K562 (cell line): ENCODE results near the gene ZNF474. TPM values are rescaled to one million over a fixed set of nuclear protein-coding genes. Genes with fewer than 3 reads are reported as not detected.

Source experiments
- ARHGAP35 ChIP-seq: fragments of 450-650 bp; IDR thresholded peaks from 2 replicates; pipeline ENCODE4 v1.6.1; 2018; ENCODE audit not compliant: partially characterized antibody
- ARNT ChIP-seq, 2 experiments: fragments of 450-650 bp; IDR thresholded peaks; 2 replicates each; pipeline ENCODE4 v1.6.1; 2016; ENCODE audit warnings: mild to moderate bottlenecking in 1 of 2
- CHD4 ChIP-seq: fragments of 200-600 bp; sonication (generic); IDR thresholded peaks from 3 replicates; pipeline ENCODE4 v1.6.1; 2012; ENCODE audit warnings: low read depth, mild to moderate bottlenecking, mixed read lengths, low read length, inconsistent platforms; ENCODE audit not compliant: insufficient read depth, insufficient replicate concordance, poor library complexity, severe bottlenecking
- COPS2 ChIP-seq: fragments of 450-650 bp; conservative IDR thresholded peaks from 2 replicates; pipeline ENCODE4 v1.6.1; 2016; ENCODE audit warnings: mild to moderate bottlenecking, moderate library complexity
- DPF2 ChIP-seq: fragments of 450-650 bp; IDR thresholded peaks from 2 replicates; pipeline ENCODE4 v1.6.1; 2016
- JUN ChIP-seq, 2 experiments: sonication (generic) in 1 of 2; formaldehyde crosslinking in 1 of 2; IDR thresholded peaks; 2 replicates each; pipeline versions ENCODE4 v1.6.1 to v1.8.0; 2012 to 2022; ENCODE audit warnings: borderline replicate concordance in 2 of 2, mild to moderate bottlenecking in 2 of 2, improper control_type of control experiment in 1 of 2, low read depth in 1 of 2, low read length in 1 of 2, missing genetic modification reagents in 1 of 2
- MAFF ChIP-seq: IDR thresholded peaks from 2 replicates; pipeline ENCODE4 v1.6.1; 2012; ENCODE audit warnings: low read length, improper control_type of control experiment
- RHOXF2B ChIP-seq: fragments of 250-450 bp; sonication (Bioruptor Pico); conservative IDR thresholded peaks from 2 replicates; pipeline ENCODE4 v1.5.1; 2021
- SMARCE1 ChIP-seq: fragments of 450-650 bp; IDR thresholded peaks from 2 replicates; pipeline ENCODE4 v1.7.1; 2016; ENCODE audit warnings: mild to moderate bottlenecking
- SOX6 ChIP-seq: fragments of 450-650 bp; IDR thresholded peaks from 2 replicates; pipeline ENCODE4 v1.6.1; 2014; ENCODE audit warnings: mild to moderate bottlenecking
- ZBTB11 ChIP-seq, 3 experiments: fragments of 200-800 bp in 1 of 3; fragments of 250-450 bp in 1 of 3; fragments of 450-650 bp in 1 of 3; sonication (Bioruptor Pico) in 1 of 3; sonication (Bioruptor generic) in 1 of 3; formaldehyde crosslinking in 1 of 3; IDR thresholded peaks; 2 replicates each; pipeline versions ENCODE4 v1.6.1 to v1.8.0; 2016 to 2022; ENCODE audit warnings: mild to moderate bottlenecking in 2 of 3, missing genetic modification characterization in 2 of 3, missing compliant biosample characterization in 1 of 3, moderate library complexity in 1 of 3
- ZEB2 ChIP-seq: fragments of 450-650 bp; IDR thresholded peaks from 2 replicates; pipeline ENCODE4 v1.6.1; 2016
- ZFP30 ChIP-seq: fragments of 250-450 bp; sonication (Bioruptor Pico); IDR thresholded peaks from 2 replicates; pipeline ENCODE4 v1.8.0; 2022; ENCODE audit warnings: moderate library complexity, mild to moderate bottlenecking, inconsistent platforms, borderline replicate concordance
- ZNF124 ChIP-seq: sonication (generic); formaldehyde crosslinking; IDR thresholded peaks from 2 replicates; pipeline ENCODE4 v1.8.1; 2022; ENCODE audit warnings: missing genetic modification reagents
- ZNF398 ChIP-seq: fragments of 250-450 bp; sonication (Bioruptor Pico); IDR thresholded peaks from 2 replicates; pipeline ENCODE4 v1.8.0; 2021; ENCODE audit warnings: moderate library complexity, mild to moderate bottlenecking, inconsistent platforms
- ZNF609 ChIP-seq: sonication (generic); formaldehyde crosslinking; IDR thresholded peaks from 2 replicates; pipeline ENCODE4 v1.8.1; 2023; ENCODE audit warnings: missing genetic modification reagents, mild to moderate bottlenecking, borderline replicate concordance
- polyA plus RNA-seq, 8 experiments: library from polyadenylated mRNA; depleted of rRNA in 4 of 8; stranded (reverse) in 5 of 8; unstranded in 3 of 8; fragments of >200 nt; fragmentation: Nextera tagmentation in 2 of 8; fragmentation: Illumina TruSeq in 1 of 8; extraction: Ambion mirVana in 2 of 8; extraction: Trizol in 1 of 8; gene quantifications; 2 replicates each; pipeline versions ENCODE4 v1.2.1 to v1.2.3, GENCODE V29; 2011 to 2014; ENCODE audit warnings: inconsistent platforms in 1 of 8, missing spikeins in 1 of 8
- total RNA-seq, 7 experiments: library from RNA; depleted of rRNA in 6 of 7; stranded (reverse); fragments of >200 nt in 6 of 7; fragmentation: Illumina TruSeq in 2 of 7; extraction: Trizol in 2 of 7; gene quantifications; 2 replicates each; pipeline versions ENCODE4 v1.2.1 to v1.2.3, GENCODE V29; 2011 to 2021; ENCODE audit warnings: low replicate concordance in 1 of 7

The ZNF474 gene
- total and polyA plus RNA-seq, 9 of the 15 experiments (the other 6 are each of a cell fraction or from before 2014, with no cell fraction given) = 0.16 to 0.62 (median 0.39) TPM

- no peak for TF ChIP-seq ARHGAP35
- TF ChIP-seq ZNF609 (CRISPR knock-in tag) = no peak
- peak; percentile 62 for TF ChIP-seq DPF2
- TF ChIP-seq COPS2 = no peak
- TF ChIP-seq ZNF124 (CRISPR knock-in tag) = no peak
- no peak for TF ChIP-seq ZFP30 (CRISPR knock-in tag)
- TF ChIP-seq JUN (IDR thresholded peaks at IDR 0.05; ENCODE audit: borderline replicate concordance, low read depth, low read length) = peak; percentile 73; the same call in 1 of the 2 replicates
- TF ChIP-seq JUN (CRISPR knock-in tag; IDR thresholded peaks at IDR 0.05; ENCODE audit: borderline replicate concordance) = no peak
- TF ChIP-seq MAFF = 0 out of 2 replicates have a peak, but pooled peaks have one; percentile 3
- TF ChIP-seq ARNT (IDR thresholded peaks at IDR 0.05) = no peak
- TF ChIP-seq SMARCE1 = 0 out of 2 replicates have a peak, but pooled peaks have one; percentile 27
- no peak for TF ChIP-seq ZBTB11 (CRISPR knock-in tag; IDR thresholded peaks at IDR 0.05)
- 0 out of 2 replicates have a peak, but pooled peaks have one; percentile 55 for TF ChIP-seq ZEB2
- no peak for TF ChIP-seq ZNF398 (CRISPR knock-in tag)
- TF ChIP-seq CHD4 = no peak
- TF ChIP-seq SOX6 = peak; percentile 28; the same call in 1 of the 2 replicates
- TF ChIP-seq RHOXF2B (CRISPR knock-in tag) = no peak
Observed at GRCh38 chr5:122099060-122099790, 30.1 kb upstream of the ZNF474 start (continued).
